ENCODE results near the gene CEACAM6. TPM values are rescaled to one million over a fixed set of nuclear protein-coding genes. Genes with fewer than 3 reads are reported as not detected.
"Not testable (repeated sequence)": the region's sequence is repeated elsewhere in the genome, so short reads cannot be mapped to it uniquely, and the experiment has no call there.

CEACAM6 gene
- total and polyA plus RNA-seq, 2 donors, result 1.4 to 6.5 TPM

DNA sequence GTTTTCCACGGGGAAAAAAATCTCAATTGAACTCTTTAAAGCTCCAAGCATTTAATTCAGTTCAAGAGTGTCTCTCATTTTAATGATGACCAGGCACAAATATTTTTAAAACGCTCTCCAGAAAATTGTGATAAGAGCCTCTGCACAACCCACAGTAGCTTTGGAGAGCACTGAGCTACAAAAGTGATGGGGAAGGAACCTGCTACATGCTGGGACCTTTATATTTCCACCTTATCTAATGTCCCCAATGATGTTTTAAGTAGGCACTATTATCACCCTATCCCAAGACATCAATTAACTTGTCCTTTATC lies 14.1 kb upstream of the CEACAM6 start:
- no peak overlapping the region for H3K27ac ChIP-seq (ENCODE audit: low read depth in 1 of 2, low read length in 1 of 2)
- no peaks in the 10 kb centered on the region for H3K4me1 ChIP-seq (ENCODE audit: control insufficient read depth in 2 of 2, insufficient read depth in 2 of 2, low read length in 2 of 2)
- no peak for DNase-seq (ENCODE audit: low read depth in 6 of 9, low spot score in 9 of 9)
- 95% methylated on average over 2 of the region's 2 CpGs for WGBS
- peaks cover 3 to 4% of the 10 kb centered on the region in 2 donors for H3K27me3 ChIP-seq (ENCODE audit: control insufficient read depth in 2 of 2, insufficient read depth in 1 of 2, low read length in 1 of 2)
- no peaks in the 10 kb centered on the region for H3K36me3 ChIP-seq (ENCODE audit: control insufficient read depth in 2 of 2, insufficient read depth in 2 of 2, low read length in 1 of 2)
- H3K4me3 ChIP-seq (ENCODE audit: low read length in 2 of 2), result no peak overlapping the region
- H3K9me3 ChIP-seq (ENCODE audit: control insufficient read depth in 2 of 2, insufficient read depth in 1 of 2, low read length in 1 of 2), result no peaks in the 10 kb centered on the region

DNA sequence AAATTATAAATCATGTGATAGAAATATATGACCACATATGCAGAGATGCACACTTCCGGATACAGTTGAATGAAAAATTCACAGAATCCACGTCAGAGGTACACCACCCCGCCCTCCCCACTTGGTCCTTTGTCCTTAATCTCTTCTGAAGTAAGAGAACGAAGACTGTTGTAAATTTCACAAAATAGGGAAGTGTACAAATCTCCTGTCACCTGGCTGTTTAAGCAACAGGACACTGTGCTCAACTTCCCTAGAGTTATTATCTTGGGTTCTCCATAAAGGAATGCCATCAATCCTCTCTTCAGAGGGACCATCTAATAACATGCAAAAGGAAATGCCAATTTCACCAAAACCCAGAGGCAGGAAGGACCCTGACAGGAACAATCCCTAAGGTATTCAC lies 10.5 kb upstream of the CEACAM6 start:
- H3K27me3 ChIP-seq (ENCODE audit: control insufficient read depth in 2 of 2, insufficient read depth in 1 of 2, low read length in 1 of 2), result peaks cover 3 to 14% of the 10 kb centered on the region in 2 donors
- H3K4me1 ChIP-seq (ENCODE audit: control insufficient read depth in 2 of 2, insufficient read depth in 2 of 2, low read length in 2 of 2), result no peaks in the 10 kb centered on the region
- H3K36me3 ChIP-seq (ENCODE audit: control insufficient read depth in 2 of 2, insufficient read depth in 2 of 2, low read length in 1 of 2), result no peaks in the 10 kb centered on the region
- no peak overlapping the region for H3K27ac ChIP-seq (ENCODE audit: low read depth in 1 of 2, low read length in 1 of 2)
- no peak for DNase-seq (ENCODE audit: low read depth in 6 of 9, low spot score in 9 of 9)
- no peak overlapping the region for H3K4me3 ChIP-seq (ENCODE audit: low read length in 2 of 2)
- H3K9me3 ChIP-seq (ENCODE audit: control insufficient read depth in 2 of 2, insufficient read depth in 1 of 2, low read length in 1 of 2), result no peaks in the 10 kb centered on the region
- 9% methylated on average over 4 of the region's 4 CpGs for WGBS

GRCh38 chr19:41745756-41746155 lies 9.6 kb upstream of the CEACAM6 start:
- WGBS, result 26% methylated on average over 5 of the region's 5 CpGs
- Histone ChIP-seq H3K9me3 (ENCODE audit: control insufficient read depth in 2 of 2, insufficient read depth in 1 of 2, low read length in 1 of 2) (no peaks in the 10 kb centered on the region), H3K36me3 (ENCODE audit: control insufficient read depth in 2 of 2, insufficient read depth in 2 of 2, low read length in 1 of 2) (no peaks in the 10 kb centered on the region), H3K27me3 (ENCODE audit: control insufficient read depth in 2 of 2, insufficient read depth in 1 of 2, low read length in 1 of 2) (peaks cover 3 to 14% of the 10 kb centered on the region in 2 donors), H3K4me1 (ENCODE audit: control insufficient read depth in 2 of 2, insufficient read depth in 2 of 2, low read length in 2 of 2) (no peaks in the 10 kb centered on the region), H3K4me3 (ENCODE audit: low read length in 2 of 2) (no peak overlapping the region), H3K27ac (ENCODE audit: low read depth in 1 of 2, low read length in 1 of 2) (no peak overlapping the region)
- no peak for DNase-seq (ENCODE audit: low read depth in 6 of 9, low spot score in 9 of 9)

GRCh38 chr19:41746593-41747227 lies 8.6 kb upstream of the CEACAM6 start:
- Histone ChIP-seq H3K27ac (ENCODE audit: low read depth in 1 of 2, low read length in 1 of 2) (no peak overlapping the region), H3K27me3 (ENCODE audit: control insufficient read depth in 2 of 2, insufficient read depth in 1 of 2, low read length in 1 of 2) (peaks cover 3 to 14% of the 10 kb centered on the region in 2 donors), H3K36me3 (ENCODE audit: control insufficient read depth in 2 of 2, insufficient read depth in 2 of 2, low read length in 1 of 2) (no peaks in the 10 kb centered on the region), H3K4me3 (ENCODE audit: low read length in 2 of 2) (no peak overlapping the region), H3K9me3 (ENCODE audit: control insufficient read depth in 2 of 2, insufficient read depth in 1 of 2, low read length in 1 of 2) (no peaks in the 10 kb centered on the region), H3K4me1 (ENCODE audit: control insufficient read depth in 2 of 2, insufficient read depth in 2 of 2, low read length in 2 of 2) (no peaks in the 10 kb centered on the region)
- peak in 5 of 9 donors; percentile 5 to 41 (median 12) for DNase-seq (ENCODE audit: low read depth in 6 of 9, low spot score in 9 of 9)
- 21% methylated on average over 11 of the region's 11 CpGs for WGBS

GRCh38 chr19:41748012-41748411 lies 7.3 kb upstream of the CEACAM6 start:
- no peak for DNase-seq (ENCODE audit: low read depth in 6 of 9, low spot score in 9 of 9)
- Histone ChIP-seq H3K36me3 (ENCODE audit: control insufficient read depth in 2 of 2, insufficient read depth in 2 of 2, low read length in 1 of 2) (no peaks in the 10 kb centered on the region), H3K27ac (ENCODE audit: low read depth in 1 of 2, low read length in 1 of 2) (no peak overlapping the region), H3K27me3 (ENCODE audit: control insufficient read depth in 2 of 2, insufficient read depth in 1 of 2, low read length in 1 of 2) (peaks cover 3 to 14% of the 10 kb centered on the region in 2 donors), H3K4me3 (ENCODE audit: low read length in 2 of 2) (no peak overlapping the region), H3K4me1 (ENCODE audit: control insufficient read depth in 2 of 2, insufficient read depth in 2 of 2, low read length in 2 of 2) (no peaks in the 10 kb centered on the region), H3K9me3 (ENCODE audit: control insufficient read depth in 2 of 2, insufficient read depth in 1 of 2, low read length in 1 of 2) (no peaks in the 10 kb centered on the region)
- WGBS, result 87% methylated on average over 3 of the region's 3 CpGs

GRCh38 chr19:41750248-41751134 lies 4.8 kb upstream of the CEACAM6 start:
- peak in 1 of 9 donors; percentile 4 for DNase-seq (ENCODE audit: low read depth in 6 of 9, low spot score in 9 of 9)
- H3K4me3 ChIP-seq (ENCODE audit: low read length in 2 of 2); H3K9me3 ChIP-seq (ENCODE audit: control insufficient read depth in 2 of 2, insufficient read depth in 1 of 2, low read length in 1 of 2); H3K4me1 ChIP-seq (ENCODE audit: control insufficient read depth in 2 of 2, insufficient read depth in 2 of 2, low read length in 2 of 2); H3K27ac ChIP-seq (ENCODE audit: low read depth in 1 of 2, low read length in 1 of 2); H3K36me3 ChIP-seq (ENCODE audit: control insufficient read depth in 2 of 2, insufficient read depth in 2 of 2, low read length in 1 of 2): not testable (repeated sequence)
- H3K27me3 ChIP-seq (ENCODE audit: control insufficient read depth in 2 of 2, insufficient read depth in 1 of 2, low read length in 1 of 2), result peaks cover 2 to 17% of the 10 kb centered on the region in 2 donors
- whole genome bisulfite sequencing, result 94% methylated on average over 7 of the region's 10 CpGs

DNA sequence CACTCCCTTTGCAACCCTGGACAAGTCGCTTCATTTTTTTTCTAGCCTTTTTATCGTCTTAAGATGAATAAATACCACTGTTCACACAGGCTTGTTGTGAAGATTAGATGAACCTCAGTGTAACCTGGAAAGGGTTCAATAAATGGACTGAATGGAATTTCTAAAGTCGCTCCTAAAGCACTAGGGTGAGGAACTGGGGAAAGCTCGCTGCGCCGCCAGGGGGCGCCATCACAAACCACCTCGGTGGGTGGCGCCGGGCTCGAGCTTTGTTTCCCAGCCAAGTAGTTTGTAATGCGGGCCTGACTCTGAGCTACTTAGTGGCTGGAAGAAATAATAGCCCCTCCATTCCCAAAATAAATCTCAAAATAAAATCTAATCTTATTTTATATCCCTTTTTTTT lies 2.2 kb upstream of the CEACAM6 start:
- no peak overlapping the region for H3K27ac ChIP-seq (ENCODE audit: low read depth in 1 of 2, low read length in 1 of 2)
- no peaks in the 10 kb centered on the region for H3K4me1 ChIP-seq (ENCODE audit: control insufficient read depth in 2 of 2, insufficient read depth in 2 of 2, low read length in 2 of 2)
- H3K36me3 ChIP-seq (ENCODE audit: control insufficient read depth in 2 of 2, insufficient read depth in 2 of 2, low read length in 1 of 2), result no peaks in the 10 kb centered on the region
- 16% methylated on average over 12 of the region's 12 CpGs for WGBS
- DNase-seq (ENCODE audit: low read depth in 6 of 9, low spot score in 9 of 9), result peak in 7 of 9 donors; percentile 8 to 62 (median 31)
- H3K9me3 ChIP-seq (ENCODE audit: control insufficient read depth in 2 of 2, insufficient read depth in 1 of 2, low read length in 1 of 2), result no peaks in the 10 kb centered on the region
- peaks cover 0 to 7% of the 10 kb centered on the region in 2 donors for H3K27me3 ChIP-seq (ENCODE audit: control insufficient read depth in 2 of 2, insufficient read depth in 1 of 2, low read length in 1 of 2)
- no peak overlapping the region for H3K4me3 ChIP-seq (ENCODE audit: low read length in 2 of 2)

GRCh38 chr19:41753936-41754529 lies 1.3 kb upstream of the CEACAM6 start:
- no peaks in the 10 kb centered on the region for H3K36me3 ChIP-seq (ENCODE audit: control insufficient read depth in 2 of 2, insufficient read depth in 2 of 2, low read length in 1 of 2)
- no peaks in the 10 kb centered on the region for H3K4me1 ChIP-seq (ENCODE audit: control insufficient read depth in 2 of 2, insufficient read depth in 2 of 2, low read length in 2 of 2)
- no peak overlapping the region for H3K27ac ChIP-seq (ENCODE audit: low read depth in 1 of 2, low read length in 1 of 2)
- DNase-seq (ENCODE audit: low read depth in 6 of 9, low spot score in 9 of 9), result peak in 6 of 9 donors; percentile 8 to 55 (median 28)
- H3K4me3 ChIP-seq (ENCODE audit: low read length in 2 of 2), result no peak overlapping the region
- WGBS, result 45% methylated on average over 4 of the region's 4 CpGs
- H3K9me3 ChIP-seq (ENCODE audit: control insufficient read depth in 2 of 2, insufficient read depth in 1 of 2, low read length in 1 of 2), result no peaks in the 10 kb centered on the region
- peaks cover 0 to 10% of the 10 kb centered on the region in 2 donors for H3K27me3 ChIP-seq (ENCODE audit: control insufficient read depth in 2 of 2, insufficient read depth in 1 of 2, low read length in 1 of 2)

- Histone ChIP-seq H3K9me3 (ENCODE audit: control insufficient read depth in 2 of 2, insufficient read depth in 1 of 2, low read length in 1 of 2) (no peaks in the 10 kb centered on the region), H3K36me3 (ENCODE audit: control insufficient read depth in 2 of 2, insufficient read depth in 2 of 2, low read length in 1 of 2) (no peaks in the 10 kb centered on the region), H3K27ac (ENCODE audit: low read depth in 1 of 2, low read length in 1 of 2) (no peak overlapping the region), H3K4me1 (ENCODE audit: control insufficient read depth in 2 of 2, insufficient read depth in 2 of 2, low read length in 2 of 2) (no peaks in the 10 kb centered on the region), H3K27me3 (ENCODE audit: control insufficient read depth in 2 of 2, insufficient read depth in 1 of 2, low read length in 1 of 2) (peaks cover 0 to 26% of the 10 kb centered on the region in 2 donors), H3K4me3 (ENCODE audit: low read length in 2 of 2) (no peak overlapping the region)
- WGBS, result 95% methylated on average over 9 of the region's 9 CpGs
- DNase-seq (ENCODE audit: low read depth in 6 of 9, low spot score in 9 of 9), result no peak
Observed at GRCh38 chr19:41758846-41759245, 3.5 kb downstream of the CEACAM6 start.

Measured in thymus (tissue), 11 donors.